Naive B cell (primary cell): Measurements from ENCODE around the gene TNK2. TPM values are rescaled to one million over a fixed set of nuclear protein-coding genes. Genes with fewer than 3 reads are reported as not detected.
A peak's percentile ranks its signal among the peaks of the same experiment; 100 is the strongest.
"Not testable (repeated sequence)": the region's sequence is repeated elsewhere in the genome, so short reads cannot be mapped to it uniquely, and the experiment has no call there.

Source experiments
- ATAC-seq, 2 donors: fragments of 150-1000 bp; cut with Tn5 transposase; 2 replicates each; pipeline ENCODE4 v1.10.0; 2021; ENCODE audit warnings: low read depth in 2 of 2, mild to moderate bottlenecking in 2 of 2, moderate library complexity in 2 of 2
- DNase-seq: peaks from one replicate; pipeline ENCODE4 v3.0.0; 2022
- H3K27ac Mint-ChIP-seq, 6 donors: one replicate each; pipeline ENCODE4 v1.8.0; 2020 to 2022; ENCODE audit warnings: mild to moderate bottlenecking in 6 of 6, mixed read lengths in 6 of 6, moderate library complexity in 5 of 6, inconsistent platforms in 2 of 6
- H3K27me3 Mint-ChIP-seq, 3 donors: one replicate each; pipeline ENCODE4 v1.8.0; 2021 to 2022; ENCODE audit warnings: mixed read lengths in 3 of 3, mild to moderate bottlenecking in 1 of 3
- H3K36me3 Mint-ChIP-seq, 2 donors: one replicate each; pipeline ENCODE4 v1.8.0; 2020 to 2022; ENCODE audit warnings: mixed read lengths in 2 of 2, inconsistent platforms in 1 of 2, mild to moderate bottlenecking in 1 of 2
- H3K4me1 Mint-ChIP-seq, 3 donors: one replicate each; pipeline ENCODE4 v1.8.0; 2020 to 2022; ENCODE audit warnings: mixed read lengths in 3 of 3, inconsistent platforms in 1 of 3, mild to moderate bottlenecking in 1 of 3, moderate library complexity in 1 of 3
- H3K4me3 Mint-ChIP-seq, 8 donors: one replicate each; pipeline ENCODE4 v1.8.0; 2020 to 2022; ENCODE audit warnings: mild to moderate bottlenecking in 8 of 8, mixed read lengths in 8 of 8, moderate library complexity in 8 of 8, inconsistent platforms in 2 of 8
- H3K9me3 Mint-ChIP-seq, 7 donors: one replicate each; pipeline ENCODE4 v1.8.0; 2020 to 2022; ENCODE audit warnings: mixed read lengths in 7 of 7, mild to moderate bottlenecking in 5 of 7, inconsistent platforms in 2 of 7, moderate library complexity in 1 of 7
- polyA plus RNA-seq, 6 donors: library from polyadenylated mRNA; unstranded; fragments of 300-500 nt; fragmentation: Illumina TruSeq; gene quantifications; one replicate each; pipeline ENCODE4 v1.2.3, GENCODE V29; 2021; ENCODE audit warnings: low read depth in 6 of 6

Gene TNK2
- polyA plus RNA-seq, 6 donors from 2014 or later, result 1.1 to 4.8 (median 2.3) TPM

GRCh38 chr3:195939526-195940470 is 31.4 kb upstream of the TNK2 start:
- not testable (repeated sequence) for H3K27me3 Mint-ChIP-seq, DNase-seq

GRCh38 chr3:195933044-195933430 is 24.7 kb upstream of the TNK2 start:
- DNase-seq, H3K4me3 Mint-ChIP-seq, H3K27me3 Mint-ChIP-seq, ATAC-seq, H3K36me3 Mint-ChIP-seq, H3K9me3 Mint-ChIP-seq, H3K27ac Mint-ChIP-seq: not testable (repeated sequence)
- H3K4me1 Mint-ChIP-seq, result peaks cover 4 to 11% (median 7%) of the 10 kb centered on the region in 3 donors

More at GRCh38 chr3:195939526-195940470, 31.4 kb upstream of the TNK2 start:
- H3K27ac Mint-ChIP-seq, H3K4me3 Mint-ChIP-seq, H3K9me3 Mint-ChIP-seq, ATAC-seq: not testable (repeated sequence)
- Mint-ChIP-seq H3K4me1 (peaks cover 24 to 27% (median 26%) of the 10 kb centered on the region in 3 donors), H3K36me3 (peaks cover 0 to 38% of the 10 kb centered on the region in 2 donors)

GRCh38 chr3:195932418-195933043 is 24.2 kb upstream of the TNK2 start:
- no peak overlapping the region for H3K27ac Mint-ChIP-seq
- no peaks in the 10 kb centered on the region for H3K27me3 Mint-ChIP-seq
- H3K4me1 Mint-ChIP-seq, result peaks cover 4 to 11% (median 7%) of the 10 kb centered on the region in 3 donors
- DNase-seq (no peak), ATAC-seq (no peak)
- H3K4me3 Mint-ChIP-seq, result no peak overlapping the region
- no peaks in the 10 kb centered on the region for H3K9me3 Mint-ChIP-seq
- H3K36me3 Mint-ChIP-seq, result no peaks in the 10 kb centered on the region

- H3K36me3 Mint-ChIP-seq, result no peaks in the 10 kb centered on the region
- ATAC-seq, result no peak
- no peaks in the 10 kb centered on the region for H3K9me3 Mint-ChIP-seq
- H3K4me3 Mint-ChIP-seq, result no peak overlapping the region
- H3K27ac Mint-ChIP-seq, result no peak overlapping the region
- no peak for DNase-seq
- H3K27me3 Mint-ChIP-seq, result no peaks in the 10 kb centered on the region
- peaks cover 4 to 11% (median 7%) of the 10 kb centered on the region in 3 donors for H3K4me1 Mint-ChIP-seq
These were observed 23.4 kb upstream of the TNK2 start for GRCh38 chr3:195931582-195932273.

GRCh38 chr3:195929452-195929851 is 21.1 kb upstream of the TNK2 start:
- Mint-ChIP-seq H3K4me1 (peaks cover 0 to 7% (median 4%) of the 10 kb centered on the region in 3 donors), H3K36me3 (no peaks in the 10 kb centered on the region), H3K27me3 (no peaks in the 10 kb centered on the region), H3K4me3 (no peak overlapping the region), H3K27ac (no peak overlapping the region), H3K9me3 (no peaks in the 10 kb centered on the region)
- DNase-seq, result no peak
- no peak for ATAC-seq

- no peak overlapping the region for H3K4me3 Mint-ChIP-seq
- H3K36me3 Mint-ChIP-seq, result no peaks in the 10 kb centered on the region
- H3K27me3 Mint-ChIP-seq, result peaks cover 0 to 10% (median 5%) of the 10 kb centered on the region in 3 donors
These were observed 13.0 kb upstream of the TNK2 start for GRCh38 chr3:195921334-195921791.

GRCh38 chr3:195918176-195918575 is 9.8 kb upstream of the TNK2 start:
- Mint-ChIP-seq H3K4me1 (peaks cover 6 to 10% (median 8%) of the 10 kb centered on the region in 3 donors), H3K36me3 (no peaks in the 10 kb centered on the region), H3K9me3 (no peaks in the 10 kb centered on the region), H3K27me3 (peaks cover 4 to 13% (median 7%) of the 10 kb centered on the region in 3 donors), H3K4me3 (no peak overlapping the region), H3K27ac (no peak overlapping the region)
- DNase-seq (no peak), ATAC-seq (no peak)

More at GRCh38 chr3:195921334-195921791, 13.0 kb upstream of the TNK2 start:
- H3K4me1 Mint-ChIP-seq, result no peaks in the 10 kb centered on the region
- no peak for ATAC-seq
- H3K27ac Mint-ChIP-seq, result no peak overlapping the region
- no peaks in the 10 kb centered on the region for H3K9me3 Mint-ChIP-seq
- DNase-seq, result no peak

GRCh38 chr3:195916991-195917390 is 8.6 kb upstream of the TNK2 start:
- ATAC-seq (no peak), DNase-seq (no peak)
- Mint-ChIP-seq H3K36me3 (no peaks in the 10 kb centered on the region), H3K9me3 (no peaks in the 10 kb centered on the region), H3K27me3 (peaks cover 4 to 13% (median 7%) of the 10 kb centered on the region in 3 donors), H3K27ac (no peak overlapping the region), H3K4me3 (peak overlapping the region in 1 of 8 donors; percentile 67), H3K4me1 (peaks cover 6 to 10% (median 8%) of the 10 kb centered on the region in 3 donors)

GRCh38 chr3:195916291-195916690 is 7.9 kb upstream of the TNK2 start:
- Mint-ChIP-seq H3K4me3 (no peak overlapping the region), H3K9me3 (no peaks in the 10 kb centered on the region), H3K36me3 (no peaks in the 10 kb centered on the region), H3K27ac (peak overlapping the region in 1 of 6 donors; percentile 84), H3K4me1 (peaks cover 6 to 10% (median 8%) of the 10 kb centered on the region in 3 donors), H3K27me3 (peaks cover 4 to 13% (median 7%) of the 10 kb centered on the region in 3 donors)
- ATAC-seq (no peak), DNase-seq (no peak)

GRCh38 chr3:195914648-195915473 is 6.5 kb upstream of the TNK2 start:
- Mint-ChIP-seq H3K36me3 (no peaks in the 10 kb centered on the region), H3K27ac (peak overlapping the region; percentile 45 to 94 (median 78)), H3K4me1 (peaks cover 6 to 10% (median 8%) of the 10 kb centered on the region in 3 donors), H3K27me3 (peaks cover 4 to 13% (median 7%) of the 10 kb centered on the region in 3 donors), H3K9me3 (no peaks in the 10 kb centered on the region), H3K4me3 (peak overlapping the region in 1 of 8 donors; percentile 78)
- DNase-seq, result peak; percentile 90
- peak; percentile 98 for ATAC-seq

- not testable (repeated sequence) for H3K36me3 Mint-ChIP-seq, DNase-seq, H3K4me3 Mint-ChIP-seq, ATAC-seq, H3K9me3 Mint-ChIP-seq
- H3K27ac Mint-ChIP-seq, result peak overlapping the region in 1 of 6 donors; percentile 94
- H3K27me3 Mint-ChIP-seq, result peaks cover 4 to 13% (median 7%) of the 10 kb centered on the region in 3 donors
- H3K4me1 Mint-ChIP-seq, result peaks cover 6 to 10% (median 8%) of the 10 kb centered on the region in 3 donors
These were observed 5.8 kb upstream of the TNK2 start for GRCh38 chr3:195914146-195914545.

- Mint-ChIP-seq H3K27me3 (peaks cover 4 to 13% (median 7%) of the 10 kb centered on the region in 3 donors), H3K36me3 (no peaks in the 10 kb centered on the region), H3K27ac (peak overlapping the region in 1 of 6 donors; percentile 59), H3K4me3 (no peak overlapping the region), H3K9me3 (no peaks in the 10 kb centered on the region), H3K4me1 (peaks cover 7 to 11% (median 9%) of the 10 kb centered on the region in 3 donors)
- ATAC-seq (no peak), DNase-seq (no peak)
These were observed 5.0 kb upstream of the TNK2 start for GRCh38 chr3:195913382-195913781.
